NCI-H2196 treated with DMSO at 0.1 percent for 48 hours (cell line): ENCODE data around the gene NANS.

Experiments used
- DNase-seq: peaks from one replicate; lab custom pipeline; 2025; ENCODE audit not compliant: unreplicated experiment; lab: John Stamatoyannopoulos, UW

NANS gene

DNA sequence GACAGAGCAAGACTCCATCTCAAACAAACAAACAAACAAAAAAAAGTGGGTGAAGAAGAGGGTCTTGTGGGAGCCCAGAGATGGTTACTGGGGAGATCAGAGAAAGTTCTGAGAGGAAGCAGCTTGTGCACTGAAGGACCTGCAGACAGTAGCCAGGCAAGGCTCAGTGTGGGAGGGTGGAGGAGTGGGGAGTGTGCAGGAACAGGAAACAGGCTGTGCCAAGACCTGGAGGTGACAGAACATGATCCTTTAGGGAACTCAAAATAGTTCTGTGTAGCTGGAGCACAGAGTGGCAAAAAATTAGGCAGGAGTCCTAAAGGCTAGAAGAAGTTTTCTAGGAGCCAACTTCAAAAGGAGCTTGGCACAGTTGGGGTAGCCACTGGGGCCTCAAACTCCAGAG lies 19.2 kb upstream of the NANS start:
- no peak for DNase-seq

DNA sequence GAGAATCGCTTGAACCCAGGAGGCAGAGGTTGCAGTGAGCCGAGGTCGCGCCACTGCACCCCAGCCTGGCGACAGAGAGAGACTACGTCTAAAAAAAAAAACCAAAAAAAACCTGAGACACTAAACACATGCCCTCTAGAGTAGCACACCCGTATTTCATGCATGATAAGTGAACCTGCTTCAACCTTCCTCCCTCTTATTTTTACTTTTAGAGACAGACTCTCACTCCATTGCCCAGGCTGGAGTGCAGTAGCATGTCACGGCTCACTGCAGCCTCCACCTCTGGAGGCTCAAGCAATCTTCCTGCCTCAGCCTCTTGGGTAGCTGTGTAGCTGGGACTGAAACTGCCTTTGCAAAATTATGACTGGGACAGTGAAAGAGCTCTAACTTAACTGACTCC lies 17.6 kb upstream of the NANS start:
- DNase-seq = no peak

DNA sequence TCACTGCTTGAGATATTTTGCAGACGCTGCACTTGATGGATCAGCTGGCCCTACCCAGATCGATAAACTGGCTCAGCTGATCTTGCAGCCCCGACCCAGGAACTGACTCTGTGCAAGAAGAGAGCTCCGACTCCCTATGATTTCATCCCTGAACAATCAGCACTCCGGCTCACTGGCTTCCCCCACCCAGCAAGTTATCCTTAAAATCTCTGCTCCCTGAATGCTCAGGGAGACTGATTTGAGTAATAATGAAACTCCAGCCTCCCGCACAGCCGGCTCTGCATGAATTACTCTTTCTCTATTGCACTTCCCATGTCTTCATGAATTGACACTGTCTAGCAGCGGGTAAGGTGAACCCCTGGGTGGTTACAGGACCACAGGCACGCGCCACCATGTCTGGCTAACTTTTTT lies 16.9 kb upstream of the NANS start:
- no peak for DNase-seq

DNA sequence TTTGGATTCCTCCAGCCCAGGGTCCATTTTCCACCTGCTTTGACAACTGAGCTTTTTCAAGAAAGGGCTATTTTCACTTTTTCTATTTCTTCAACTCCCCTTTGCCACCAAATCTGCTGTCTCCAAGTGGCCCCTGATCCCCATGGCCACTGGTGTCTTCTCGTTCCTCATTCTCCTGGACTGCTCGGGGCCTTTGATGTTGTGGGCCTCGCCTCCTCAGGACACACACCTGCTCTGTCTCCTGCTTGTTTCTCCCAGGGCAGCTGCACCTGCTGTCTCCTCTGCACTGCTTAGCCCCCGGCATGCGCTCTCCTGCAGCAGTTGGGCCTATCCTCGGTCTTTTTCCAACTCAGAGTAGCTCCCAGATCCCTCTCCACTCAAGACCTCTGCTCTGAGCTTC lies 16.3 kb upstream of the NANS start:
- no peak for DNase-seq

DNA sequence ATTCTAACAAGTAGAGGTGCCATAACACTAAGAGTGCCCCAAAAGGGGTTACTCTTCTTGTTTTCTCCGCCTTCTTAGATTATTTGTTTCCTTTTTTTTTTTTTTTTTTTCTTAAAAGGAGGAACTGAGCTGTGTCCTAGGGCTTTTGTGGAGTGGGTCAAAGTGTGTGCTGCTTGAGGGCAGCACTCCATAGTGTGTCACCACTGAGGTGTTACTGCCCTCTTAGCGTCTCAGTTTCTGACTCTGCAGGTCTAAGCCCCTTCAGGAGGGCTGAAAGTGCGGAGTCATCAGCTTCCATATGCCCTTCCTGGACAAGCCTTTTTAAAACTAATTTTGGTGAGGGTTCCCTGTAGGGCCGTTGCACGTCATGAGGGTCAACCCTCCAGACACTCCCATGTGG lies 12.6 kb upstream of the NANS start:
- DNase-seq = no peak

DNA sequence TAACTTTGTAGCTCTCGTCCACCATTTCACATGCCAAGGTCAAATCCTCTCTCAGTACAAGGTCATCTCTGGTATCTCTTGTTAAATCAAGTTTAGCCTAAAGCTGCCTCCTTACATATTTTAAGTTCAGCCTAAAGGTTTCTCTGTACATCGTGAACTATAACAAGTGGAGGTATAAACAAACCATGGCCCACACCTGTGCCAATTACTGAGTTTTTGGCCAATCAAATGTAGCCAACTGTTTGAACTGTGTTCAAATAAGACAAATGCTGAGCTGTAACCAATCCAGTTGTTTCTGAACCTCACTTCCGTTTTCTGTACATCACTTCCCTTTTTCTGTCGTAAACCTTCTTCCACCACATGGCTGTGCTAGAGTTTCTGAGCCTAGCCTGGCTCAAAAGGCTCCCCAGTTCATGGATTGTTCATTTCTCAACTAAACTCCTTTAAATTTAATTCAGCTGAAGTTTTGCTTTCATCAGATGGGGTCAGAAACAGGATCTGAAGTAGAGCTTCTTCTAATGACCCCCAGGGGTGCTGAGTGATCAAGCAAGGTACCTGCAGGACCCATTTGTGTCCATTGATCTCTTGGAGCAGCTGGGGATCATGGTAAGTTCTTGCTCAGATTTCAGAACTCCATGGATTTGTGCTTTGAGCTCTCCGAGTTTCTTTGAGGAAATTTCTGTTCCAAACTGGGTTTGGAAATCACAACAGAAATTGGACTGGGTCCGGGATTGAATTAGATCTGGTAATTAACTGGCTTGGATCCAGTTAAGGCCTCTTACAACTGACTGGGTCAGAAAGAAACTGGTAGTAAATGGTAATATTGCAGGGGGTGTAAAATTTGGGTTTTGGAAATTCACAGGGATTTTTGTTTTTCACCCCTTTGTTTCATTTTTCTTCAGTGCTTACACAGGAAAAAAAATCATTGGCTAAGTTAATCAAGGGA lies 11.0 kb upstream of the NANS start:
- DNase-seq = no peak

DNA sequence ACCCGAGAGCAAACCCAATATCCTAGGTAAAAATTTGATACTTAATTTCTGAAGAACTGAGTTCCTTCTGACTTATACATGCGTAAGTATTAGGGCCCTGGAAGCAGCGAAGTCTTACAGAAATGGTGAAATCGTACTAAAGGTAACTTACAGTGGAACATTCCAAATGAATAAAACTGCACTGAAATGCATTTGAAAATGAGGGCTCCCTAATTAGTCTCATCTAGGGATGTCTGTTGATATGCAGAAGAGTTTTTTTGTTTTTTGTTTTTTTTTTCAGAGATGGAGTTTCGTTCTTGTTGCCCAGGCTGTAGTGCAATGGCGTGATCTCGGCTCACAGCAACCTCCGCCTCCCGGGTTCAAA lies 10.4 kb upstream of the NANS start:
- no peak for DNase-seq

DNA sequence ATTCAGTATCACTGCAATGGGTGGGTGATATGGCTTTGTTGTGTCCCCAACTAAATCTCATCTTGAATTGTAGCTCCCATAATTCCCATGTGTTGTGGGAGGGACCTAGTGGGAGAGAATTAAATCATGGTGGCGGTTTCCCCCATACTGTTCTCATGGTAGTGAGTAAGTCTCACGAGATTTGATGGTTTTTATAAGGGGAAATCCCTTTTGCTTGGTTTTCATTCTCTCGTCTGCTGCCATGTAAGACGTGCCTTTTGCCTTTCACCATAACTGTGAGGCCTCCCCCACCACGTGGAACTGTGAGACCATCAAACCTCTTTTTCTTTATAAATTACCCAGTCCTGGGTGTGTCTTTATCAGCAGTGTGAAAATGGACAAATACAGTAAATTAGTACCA lies 9.5 kb upstream of the NANS start:
- no peak for DNase-seq

DNA sequence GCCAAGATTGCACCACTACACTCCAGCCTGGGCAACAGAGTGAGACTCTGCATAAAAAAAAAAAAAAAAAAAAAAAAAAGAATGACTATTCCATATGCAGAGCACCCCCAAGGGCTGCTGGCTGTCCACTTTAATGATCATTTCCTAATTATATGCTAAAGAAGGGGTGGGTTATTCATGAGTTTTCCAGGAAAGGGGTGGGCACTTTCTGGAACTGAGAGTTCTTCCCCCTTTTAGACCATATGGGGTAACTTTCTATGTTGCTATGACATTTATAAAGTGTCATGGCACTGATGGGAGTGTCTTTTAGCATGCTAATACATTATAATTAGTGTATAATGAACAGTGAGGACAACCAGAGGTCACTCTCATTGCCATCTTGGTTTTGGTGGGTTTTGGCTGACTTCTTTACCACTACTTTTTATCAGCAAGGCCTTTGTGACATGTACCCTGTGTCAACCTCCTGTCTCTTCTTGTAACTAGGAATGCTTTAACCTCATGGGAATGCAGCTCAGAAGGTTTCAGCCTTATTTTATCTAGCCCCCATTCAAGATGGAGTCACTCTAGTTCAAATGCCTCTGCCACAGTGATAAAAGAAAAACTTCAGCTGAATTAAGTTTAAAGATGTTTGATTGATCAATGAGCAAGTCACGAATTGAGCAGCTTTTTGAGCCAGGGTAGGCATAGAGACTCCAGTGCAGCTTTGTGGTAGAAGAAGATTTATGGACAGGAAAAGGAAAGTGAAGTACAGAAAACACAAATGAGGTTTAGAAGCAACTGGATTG lies 7.1 kb upstream of the NANS start:
- DNase-seq = no peak

DNA sequence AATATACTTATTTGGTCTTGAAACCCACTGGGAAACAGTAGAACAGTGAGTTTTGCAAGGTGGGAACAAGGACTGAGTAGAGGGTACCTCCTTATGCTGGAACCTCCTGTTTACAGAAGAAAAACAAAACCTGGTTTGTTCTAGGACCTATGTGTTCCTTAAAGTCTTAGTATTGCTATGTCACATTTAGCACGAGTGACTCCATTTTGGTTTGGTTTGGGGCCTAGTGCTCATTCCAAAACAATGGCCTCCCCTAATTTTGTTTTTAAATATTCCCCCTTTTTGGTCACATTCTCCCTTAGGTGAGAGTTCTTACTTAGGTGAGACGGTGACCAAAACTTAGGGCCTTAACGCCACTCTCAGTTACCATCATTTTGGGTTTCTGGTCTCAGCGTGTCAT lies 6.2 kb upstream of the NANS start:
- DNase-seq = no peak

DNA sequence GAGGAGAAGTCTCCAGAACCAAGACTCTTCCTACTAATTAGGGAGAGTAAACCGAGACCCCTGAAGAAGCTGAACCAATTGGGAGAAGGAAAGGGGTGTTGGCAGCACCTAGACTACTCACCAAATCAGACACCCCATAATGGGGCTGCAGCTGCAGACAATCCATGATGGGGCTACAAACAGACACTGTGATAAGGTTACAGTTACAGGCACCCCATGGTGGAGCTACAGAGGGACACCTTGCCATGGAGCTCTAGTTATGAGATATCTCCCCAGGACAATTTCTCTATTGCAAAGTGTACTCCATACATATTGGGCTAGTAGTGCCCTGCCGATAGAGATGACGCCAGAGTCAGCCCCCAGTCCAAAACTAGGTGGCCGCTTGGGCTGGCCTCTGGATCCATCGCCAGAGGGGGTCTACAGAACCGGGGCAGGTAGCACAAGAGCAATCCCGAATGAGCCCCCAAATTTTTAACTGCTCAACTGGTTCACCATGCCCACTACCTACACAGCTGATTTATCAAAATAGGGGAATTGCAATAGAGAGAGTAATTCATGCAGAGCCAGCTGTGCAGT lies 2.1 kb upstream of the NANS start:
- no peak for DNase-seq

DNA sequence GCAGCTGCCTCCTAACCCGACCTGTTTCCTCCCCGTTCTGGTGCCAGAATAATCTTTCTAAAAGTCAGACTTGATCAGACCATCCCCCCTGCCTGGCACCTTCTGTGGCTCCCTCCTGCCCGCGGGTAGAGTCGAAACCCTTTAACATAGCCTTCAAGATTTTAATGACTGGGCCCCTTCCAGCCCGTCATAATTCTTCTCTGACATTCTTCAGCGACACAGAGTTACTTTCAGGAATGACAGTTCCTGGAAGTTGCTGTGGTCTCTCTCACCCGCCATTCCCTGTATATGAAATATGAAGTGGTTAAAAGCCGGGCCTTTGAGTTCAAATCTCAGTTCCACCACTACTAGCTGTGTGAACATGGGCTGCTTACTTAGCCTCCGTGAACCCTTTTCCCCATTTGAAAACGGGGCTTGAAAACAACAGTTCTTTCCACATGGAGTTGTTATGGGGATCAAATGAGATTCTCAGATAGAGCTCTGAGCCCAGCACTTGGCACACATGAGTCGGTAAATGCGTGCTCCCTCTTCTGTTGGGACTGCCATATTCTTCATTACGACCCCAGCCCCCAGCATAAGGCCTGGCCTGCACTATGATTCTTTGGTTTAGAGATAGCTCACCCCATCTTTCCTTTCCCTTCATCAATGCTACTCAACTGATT lies 737 bp downstream of the NANS start:
- DNase-seq = no peak

DNA sequence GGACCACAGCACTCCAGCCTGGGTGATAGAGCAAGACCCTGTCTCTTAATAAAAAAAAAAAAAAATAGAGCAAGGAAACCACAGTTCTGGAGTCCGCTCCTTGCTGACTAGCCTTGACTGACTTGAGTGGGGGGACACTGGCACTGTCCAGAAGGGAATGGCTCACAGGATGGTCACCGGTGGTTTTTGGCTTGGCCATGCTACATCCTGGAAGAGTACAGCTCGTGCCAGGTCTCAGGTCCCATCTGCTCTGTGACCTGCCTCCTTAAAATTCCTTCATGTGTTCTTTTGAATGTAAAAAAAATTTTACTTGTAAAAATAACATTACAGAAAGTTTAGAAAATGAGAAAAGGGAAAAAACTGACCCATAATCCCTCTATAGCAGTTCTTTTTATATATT lies 5.6 kb downstream of the NANS start:
- no peak for DNase-seq

DNA sequence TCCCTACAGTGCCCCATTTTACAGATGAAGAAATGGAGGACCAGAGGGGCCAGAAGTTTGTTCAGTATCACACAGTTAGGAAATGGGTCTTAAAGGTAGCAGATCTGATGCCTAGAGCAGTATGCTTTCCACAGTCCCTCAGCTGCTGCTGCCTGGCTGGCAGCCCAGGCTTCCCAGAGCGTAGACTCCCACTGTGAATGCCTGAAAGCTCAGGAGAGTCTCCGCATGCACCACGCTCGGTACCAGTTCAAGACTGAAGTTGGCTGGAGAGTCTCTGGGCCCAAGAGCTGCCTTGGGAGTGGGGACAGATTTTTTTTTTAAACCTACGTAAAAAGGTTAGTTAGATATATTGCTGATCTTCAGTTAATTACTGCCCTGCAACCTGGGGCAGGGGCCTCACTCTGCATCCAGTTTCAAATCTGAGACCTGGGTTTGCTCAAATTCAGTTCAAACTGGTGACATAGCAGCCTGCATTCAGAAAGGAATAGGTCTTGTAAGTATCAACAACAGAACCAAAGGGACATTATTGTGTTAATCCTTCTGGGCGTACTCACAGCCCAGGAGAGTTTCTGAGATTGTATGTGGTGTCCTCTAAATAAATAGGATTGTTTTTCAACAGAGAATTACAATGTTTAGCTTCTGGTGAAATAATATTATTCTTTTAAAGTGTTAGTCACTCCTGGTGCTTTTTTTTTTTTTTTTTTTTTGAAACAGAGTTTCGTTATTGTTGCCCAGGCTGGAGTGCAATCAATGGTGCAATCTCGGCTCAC lies 8.3 kb downstream of the NANS start:
- no peak for DNase-seq

DNA sequence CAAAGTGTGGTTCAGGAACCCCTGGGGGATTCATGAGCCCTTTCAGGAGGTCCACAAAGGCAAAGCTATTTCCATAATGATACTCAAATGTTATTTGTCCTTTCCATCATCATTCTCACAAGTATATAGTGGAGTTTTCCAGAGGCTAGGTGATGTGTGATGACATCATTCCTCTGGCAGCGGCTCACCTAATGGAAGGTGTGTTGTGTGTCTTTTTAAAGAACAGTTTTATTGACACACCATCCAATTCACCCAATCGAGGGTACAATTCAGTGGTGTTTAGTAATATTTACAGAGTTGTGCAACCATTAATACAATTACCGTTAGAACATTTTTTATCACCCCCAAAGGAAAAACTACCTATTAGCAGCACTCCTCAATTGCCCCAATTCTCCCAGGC lies 9.7 kb downstream of the NANS start:
- no peak for DNase-seq

DNA sequence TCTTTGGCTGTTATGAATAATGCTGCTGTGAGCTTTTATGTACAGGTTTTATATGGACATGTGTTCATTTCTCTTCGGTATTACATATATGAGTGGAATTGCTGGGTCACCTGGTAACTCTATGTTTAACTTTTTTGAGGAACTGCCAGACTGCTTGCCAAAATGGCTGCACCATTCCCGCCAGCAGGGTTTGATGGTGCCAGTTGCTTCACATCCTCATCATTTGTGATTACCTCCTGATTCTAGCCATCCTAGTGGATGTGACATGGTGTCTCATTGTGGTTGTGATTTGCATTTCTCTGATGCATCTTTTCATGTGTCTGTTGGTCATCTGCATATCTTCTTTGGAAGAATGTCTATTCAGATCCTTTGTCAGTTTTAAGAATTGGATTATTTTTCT lies 10.7 kb downstream of the NANS start:
- DNase-seq = no peak

DNA sequence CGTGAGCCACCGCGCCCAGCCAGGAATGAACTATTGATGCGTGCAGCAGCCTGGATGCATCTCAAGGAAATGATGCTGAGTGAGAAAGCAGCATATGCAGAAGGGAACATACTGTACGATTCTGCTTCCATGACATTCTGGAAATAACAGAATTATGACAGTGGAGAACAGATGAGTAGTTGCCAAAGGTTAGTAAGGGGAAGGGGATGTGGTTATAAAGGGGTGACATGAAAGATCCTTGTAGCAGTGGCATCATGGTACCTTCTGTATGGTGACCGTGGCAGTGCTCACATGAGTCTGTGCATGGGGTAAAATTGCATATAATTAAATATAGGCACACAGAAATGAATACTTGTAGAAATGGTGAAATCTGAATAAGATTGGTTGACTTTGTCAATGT lies 13.0 kb downstream of the NANS start:
- no peak for DNase-seq

DNA sequence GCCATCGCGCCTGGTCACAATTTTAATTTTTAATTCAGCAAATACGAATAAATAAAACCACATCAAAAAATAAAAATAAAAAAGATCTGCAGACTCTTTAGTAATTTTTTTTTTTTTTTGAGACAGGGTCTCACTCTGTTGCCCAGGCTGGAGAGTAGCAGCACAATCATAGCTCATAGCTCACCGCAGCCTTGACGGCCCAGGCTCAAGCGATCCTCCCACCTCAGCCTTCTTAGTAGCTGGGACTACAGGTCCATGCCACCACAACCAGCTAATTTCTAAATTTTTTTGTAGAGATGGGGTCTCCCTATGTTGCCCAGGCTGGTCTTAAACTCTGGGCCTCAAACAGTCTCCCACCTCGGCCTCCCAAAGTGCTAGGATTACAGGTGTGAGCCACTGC lies 14.2 kb downstream of the NANS start:
- no peak for DNase-seq

DNA sequence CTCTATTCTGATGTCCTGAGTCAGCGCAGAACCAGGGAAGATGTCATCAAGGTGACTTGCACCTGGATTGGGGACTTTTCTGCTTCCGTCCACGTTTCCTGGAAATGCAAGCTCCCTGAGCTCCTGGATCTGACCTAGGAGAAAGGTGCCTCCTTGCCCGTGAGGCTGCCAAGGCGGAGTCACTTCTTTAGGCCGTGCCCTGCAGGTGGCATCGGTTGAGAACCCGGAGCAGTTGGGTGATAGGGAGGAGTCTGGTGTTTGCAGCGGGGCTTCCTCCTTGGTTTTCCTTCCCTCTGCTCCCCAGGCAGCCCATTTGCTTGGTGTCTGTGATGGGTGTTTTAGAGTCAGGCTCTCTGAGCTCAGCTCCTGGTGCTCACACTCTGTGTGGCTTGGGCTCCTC lies 15.2 kb downstream of the NANS start:
- no peak for DNase-seq

DNA sequence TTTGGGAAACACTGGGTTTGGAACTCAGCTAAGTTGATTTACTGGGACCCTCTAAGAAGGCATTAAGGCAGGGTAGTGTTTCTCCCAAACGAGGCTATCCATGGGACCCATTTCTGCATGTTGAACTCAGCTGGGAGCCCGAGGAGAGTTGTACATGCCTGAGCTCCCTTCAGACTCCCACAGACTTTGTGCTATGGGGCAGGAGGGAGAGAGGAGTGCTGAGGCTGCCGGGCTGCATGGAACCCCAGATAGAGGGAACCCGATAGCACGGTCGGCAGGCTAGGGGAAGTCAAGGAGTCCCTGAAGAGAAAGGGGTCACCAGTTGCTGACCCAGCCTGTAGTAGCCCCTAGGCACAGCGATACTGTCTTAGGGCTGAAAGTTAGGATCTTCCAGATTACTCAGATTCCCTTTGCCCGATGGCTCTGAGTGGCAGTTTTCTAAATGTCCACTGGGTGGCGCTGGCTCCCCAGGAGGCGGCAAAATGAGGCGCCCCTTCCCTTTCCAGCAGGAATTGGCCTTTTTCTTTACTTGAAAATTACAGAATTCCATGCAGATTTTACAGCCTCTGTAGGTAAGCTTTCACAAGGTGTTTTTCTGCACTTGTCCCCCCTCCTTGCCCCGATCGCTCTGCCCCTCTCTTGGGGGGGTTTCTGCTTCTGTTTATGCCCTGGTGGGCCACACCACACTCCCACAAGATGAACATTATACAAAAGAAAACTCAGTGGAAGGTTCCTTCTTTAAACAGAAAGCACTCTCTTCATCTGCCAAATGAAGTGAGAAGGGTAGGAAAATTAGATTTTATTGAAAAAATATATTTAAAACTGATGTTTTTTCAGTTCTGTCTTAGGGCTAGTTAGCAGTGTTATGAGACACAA lies 17.8 kb downstream of the NANS start:
- DNase-seq = peak; percentile 40
